WERI-Rb-1 (cell line): ENCODE measurements around the gene LGI4.

Source experiments
- DNase-seq: peaks from one replicate; pipeline ENCODE4 v3.0.0-alpha.2; 2020
- H3K27ac ChIP-seq: fragments of 250-450 bp; sonication (Bioruptor Pico); 2 replicates; pipeline ENCODE4 v1.5.1; 2020; ENCODE audit warnings: mild to moderate bottlenecking, moderate library complexity
- H3K27me3 ChIP-seq: fragments of 250-450 bp; sonication (Bioruptor Pico); 2 replicates; pipeline ENCODE4 v1.5.1; 2021; ENCODE audit warnings: mild to moderate bottlenecking, low read depth, moderate library complexity; ENCODE audit not compliant: insufficient read depth, severe bottlenecking
- H3K36me3 ChIP-seq: fragments of 250-450 bp; sonication (Bioruptor Pico); 2 replicates; pipeline ENCODE4 v1.5.1; 2020; ENCODE audit warnings: mild to moderate bottlenecking, moderate library complexity
- H3K4me3 ChIP-seq: 2 replicates; pipeline ENCODE4 v1.5.1; 2011; ENCODE audit warnings: low read depth, mild to moderate bottlenecking, control low read depth, low read length
- H3K9me3 ChIP-seq: fragments of 250-450 bp; sonication (Bioruptor Pico); 2 replicates; pipeline ENCODE4 v1.5.1; 2021; ENCODE audit warnings: mild to moderate bottlenecking, moderate library complexity; ENCODE audit not compliant: severe bottlenecking
- TF ChIP-seq, protein P1 (sequence below): IDR thresholded peaks from 2 replicates; pipeline ENCODE4 v1.5.1; 2011; ENCODE audit warnings: low read depth, mild to moderate bottlenecking, control low read depth, inconsistent platforms, low read length

The LGI4 gene

DNA sequence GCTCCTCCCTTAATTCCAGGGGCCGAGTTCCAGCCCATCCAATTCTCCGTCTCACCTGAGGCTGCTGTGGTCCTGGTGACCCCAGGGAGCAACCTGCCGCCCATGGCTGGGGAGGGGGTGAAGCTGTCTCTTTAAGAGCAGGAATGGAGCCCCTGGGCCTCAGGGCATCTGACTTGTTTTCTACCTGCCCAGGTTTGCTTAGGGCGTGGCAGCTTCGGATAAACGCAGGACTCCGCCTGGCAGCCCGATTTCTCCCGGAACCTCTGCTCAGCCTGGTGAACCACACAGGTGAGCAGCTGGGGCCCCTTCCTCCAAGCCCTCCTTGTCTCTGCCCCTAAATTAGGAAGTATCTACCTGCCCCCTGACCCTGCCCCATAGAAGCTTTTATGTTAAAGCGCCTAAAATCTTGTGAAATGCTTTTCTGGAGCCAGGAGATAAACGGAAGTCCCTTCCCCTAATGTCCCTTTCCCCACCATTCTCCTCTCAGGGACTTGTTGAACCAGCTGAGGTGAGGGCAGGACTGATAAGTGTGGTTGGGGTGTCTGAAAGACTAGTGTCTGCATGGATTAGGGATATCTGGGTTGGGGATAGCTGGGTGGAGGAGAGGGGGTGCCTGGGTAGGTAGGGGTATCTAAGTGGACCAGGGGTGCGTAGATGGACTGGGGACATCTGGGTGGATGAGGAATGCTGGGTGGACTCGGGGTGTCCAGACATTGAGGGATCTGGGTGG, 18.6 kb downstream of the LGI4 start:
- H3K4me3 ChIP-seq, result no peak overlapping the region

GRCh38 chr19:35115177-35115951, 19.5 kb downstream of the LGI4 start, which contains the start of gene FXYD3:
FXYD3 (plus strand) TSS chr19:35115823; CDS start chr19:35119377, 3,554 bp downstream.
- TF ChIP-seq, protein P1, sequence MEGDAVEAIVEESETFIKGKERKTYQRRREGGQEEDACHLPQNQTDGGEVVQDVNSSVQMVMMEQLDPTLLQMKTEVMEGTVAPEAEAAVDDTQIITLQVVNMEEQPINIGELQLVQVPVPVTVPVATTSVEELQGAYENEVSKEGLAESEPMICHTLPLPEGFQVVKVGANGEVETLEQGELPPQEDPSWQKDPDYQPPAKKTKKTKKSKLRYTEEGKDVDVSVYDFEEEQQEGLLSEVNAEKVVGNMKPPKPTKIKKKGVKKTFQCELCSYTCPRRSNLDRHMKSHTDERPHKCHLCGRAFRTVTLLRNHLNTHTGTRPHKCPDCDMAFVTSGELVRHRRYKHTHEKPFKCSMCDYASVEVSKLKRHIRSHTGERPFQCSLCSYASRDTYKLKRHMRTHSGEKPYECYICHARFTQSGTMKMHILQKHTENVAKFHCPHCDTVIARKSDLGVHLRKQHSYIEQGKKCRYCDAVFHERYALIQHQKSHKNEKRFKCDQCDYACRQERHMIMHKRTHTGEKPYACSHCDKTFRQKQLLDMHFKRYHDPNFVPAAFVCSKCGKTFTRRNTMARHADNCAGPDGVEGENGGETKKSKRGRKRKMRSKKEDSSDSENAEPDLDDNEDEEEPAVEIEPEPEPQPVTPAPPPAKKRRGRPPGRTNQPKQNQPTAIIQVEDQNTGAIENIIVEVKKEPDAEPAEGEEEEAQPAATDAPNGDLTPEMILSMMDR, result no peak
- Histone ChIP-seq H3K36me3 (no peaks in the 10 kb centered on the region), H3K4me3 (peak within 1 kb of the TSS; percentile 35), H3K27me3 (no peaks in the 10 kb centered on the region), H3K9me3 (no peaks in the 10 kb centered on the region), H3K27ac (peak within 1 kb of the TSS; percentile 98)
- no peak for DNase-seq

More for the DNA sequence above, 18.6 kb downstream of the LGI4 start:
- H3K27ac ChIP-seq, result peak overlapping the region; percentile 98
- H3K27me3 ChIP-seq, result no peaks in the 10 kb centered on the region
- TF ChIP-seq, protein P1, result no peak
- no peaks in the 10 kb centered on the region for H3K9me3 ChIP-seq
- DNase-seq, result no peak
- no peaks in the 10 kb centered on the region for H3K36me3 ChIP-seq

DNA sequence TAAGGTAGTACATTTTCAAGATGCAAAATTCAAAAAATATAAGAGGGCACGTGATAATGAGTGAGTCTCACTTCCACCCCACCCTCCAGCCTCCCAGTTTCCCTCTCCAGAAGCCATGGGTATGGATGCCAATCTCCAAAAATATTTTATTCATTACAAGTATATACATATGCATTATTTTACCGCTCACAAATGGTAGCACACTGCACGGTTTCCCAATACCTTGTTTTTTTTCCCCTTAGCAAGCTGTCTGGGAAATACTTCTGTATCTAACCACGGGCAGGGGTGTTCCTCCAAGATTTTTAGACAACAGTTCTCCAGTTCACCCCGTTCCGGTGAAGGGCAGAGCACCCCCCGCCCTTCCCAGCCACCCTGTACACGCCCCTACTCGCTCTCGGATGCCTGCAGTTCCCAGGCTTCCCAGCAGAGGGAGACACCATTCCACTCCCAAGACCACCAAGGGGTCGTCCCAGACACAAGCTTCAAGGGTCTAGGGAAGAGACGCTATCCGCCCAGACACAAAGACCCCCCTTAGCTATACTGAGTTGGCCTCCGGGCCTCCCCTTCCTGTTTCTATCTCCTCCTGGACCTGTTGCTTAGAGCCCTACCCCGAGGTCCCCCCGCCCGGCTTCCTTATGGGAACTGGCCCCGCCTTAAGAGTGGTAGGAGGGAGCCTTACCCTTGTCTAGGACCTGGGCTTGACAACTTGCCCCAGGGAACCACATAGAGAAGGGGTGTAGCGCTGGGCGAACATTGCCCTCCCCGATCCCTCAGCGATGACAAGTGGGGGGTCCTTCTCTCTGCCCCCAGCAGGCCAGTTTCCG, 20.3 kb downstream of the LGI4 start:
- DNase-seq, result peak; percentile 89
- Histone ChIP-seq H3K9me3 (no peaks in the 10 kb centered on the region), H3K36me3 (no peaks in the 10 kb centered on the region), H3K4me3 (peak overlapping the region; percentile 35), H3K27me3 (no peaks in the 10 kb centered on the region), H3K27ac (peak overlapping the region; percentile 98)
- TF ChIP-seq, protein P1, result peak; percentile 95

GRCh38 chr19:35112995-35113688, 21.7 kb downstream of the LGI4 start:
- no peaks in the 10 kb centered on the region for H3K36me3 ChIP-seq
- H3K27me3 ChIP-seq, result no peaks in the 10 kb centered on the region
- DNase-seq, result no peak
- TF ChIP-seq, protein P1, result no peak
- no peak overlapping the region for H3K4me3 ChIP-seq
- no peaks in the 10 kb centered on the region for H3K9me3 ChIP-seq
- no peak overlapping the region for H3K27ac ChIP-seq

GRCh38 chr19:35110974-35111373, 23.9 kb downstream of the LGI4 start:
- Histone ChIP-seq H3K27ac (peak overlapping the region; percentile 70), H3K27me3 (no peaks in the 10 kb centered on the region), H3K36me3 (no peaks in the 10 kb centered on the region), H3K9me3 (no peaks in the 10 kb centered on the region), H3K4me3 (no peak overlapping the region)
- peak; percentile 54 for DNase-seq
- TF ChIP-seq, protein P1, result no peak
